Urinary bladder (tissue), 4 donors: ENCODE measurements around the gene SEC14L2. TPM values are rescaled to one million over a fixed set of nuclear protein-coding genes. Genes with fewer than 3 reads are reported as not detected.
A peak's percentile ranks its signal among the peaks of the same experiment; 100 is the strongest.
"Not testable (repeated sequence)": the region's sequence is repeated elsewhere in the genome, so short reads cannot be mapped to it uniquely, and the experiment has no call there.

Experiments used
- DNase-seq: peaks from one replicate; pipeline ENCODE4 v3.0.0-alpha.2; 2015; ENCODE audit errors: extremely low spot score
- H3K27ac ChIP-seq: one replicate; pipeline ENCODE4 v1.5.1; 2013; ENCODE audit warnings: low read depth, mild to moderate bottlenecking, moderate library complexity
- H3K36me3 ChIP-seq: one replicate; pipeline ENCODE4 v1.6.1; 2013; ENCODE audit warnings: mild to moderate bottlenecking, moderate library complexity; ENCODE audit not compliant: insufficient read depth
- H3K4me1 ChIP-seq: one replicate; pipeline ENCODE4 v1.6.1; 2013; ENCODE audit warnings: mild to moderate bottlenecking, moderate library complexity; ENCODE audit not compliant: insufficient read depth
- H3K4me3 ChIP-seq: one replicate; pipeline ENCODE4 v1.5.1; 2013; ENCODE audit warnings: low read depth, low read length
- WGBS: extraction: QIAGEN DNeasy Blood & Tissue Kit; methylation state at CpG from one replicate; pipeline ENCODE4 v1.1.7; 2013; 5-methylcytosine and 5-hydroxymethylcytosine counted together
- polyA plus RNA-seq: library from polyadenylated mRNA; stranded (reverse); fragments of 200-250 nt; gene quantifications from one replicate; pipeline ENCODE4 v1.2.3, GENCODE V29; 2013
- total RNA-seq: library from RNA; depleted of rRNA; stranded (reverse); fragments of >200 nt; gene quantifications from one replicate; pipeline ENCODE4 v1.2.3, GENCODE V29; 2014
- donor health status: healthy with polysubstance abuse.
- donor health status: healthy.

Gene SEC14L2
- total and polyA plus RNA-seq, 2 donors: 6.2 to 11.0 TPM

- DNase-seq: peak; percentile 32
- peak within 1 kb of the TSS; percentile 79 for H3K27ac ChIP-seq
- WGBS: 1% methylated on average over 95 of the region's 95 CpGs
- H3K4me1 ChIP-seq: no peaks in the 10 kb centered on the region
- H3K36me3 ChIP-seq: no peaks in the 10 kb centered on the region
- H3K4me3 ChIP-seq: peak within 1 kb of the TSS; percentile 74
These were observed 9.6 kb upstream of the SEC14L2 start, which contains the start of gene RNF215 for GRCh38 chr22:30386960-30387827. Gene RNF215, minus strand, starts transcription at chr22:30387411. Its CDS starts 98 bp downstream, at chr22:30387313.

- 70% methylated on average over 5 of the region's 5 CpGs for WGBS
- Histone ChIP-seq H3K27ac (no peak overlapping the region), H3K4me1 (no peaks in the 10 kb centered on the region), H3K4me3 (no peak overlapping the region), H3K36me3 (no peaks in the 10 kb centered on the region)
- DNase-seq: no peak
These were observed 5.7 kb upstream of the SEC14L2 start for GRCh38 chr22:30390974-30391691.

DNA sequence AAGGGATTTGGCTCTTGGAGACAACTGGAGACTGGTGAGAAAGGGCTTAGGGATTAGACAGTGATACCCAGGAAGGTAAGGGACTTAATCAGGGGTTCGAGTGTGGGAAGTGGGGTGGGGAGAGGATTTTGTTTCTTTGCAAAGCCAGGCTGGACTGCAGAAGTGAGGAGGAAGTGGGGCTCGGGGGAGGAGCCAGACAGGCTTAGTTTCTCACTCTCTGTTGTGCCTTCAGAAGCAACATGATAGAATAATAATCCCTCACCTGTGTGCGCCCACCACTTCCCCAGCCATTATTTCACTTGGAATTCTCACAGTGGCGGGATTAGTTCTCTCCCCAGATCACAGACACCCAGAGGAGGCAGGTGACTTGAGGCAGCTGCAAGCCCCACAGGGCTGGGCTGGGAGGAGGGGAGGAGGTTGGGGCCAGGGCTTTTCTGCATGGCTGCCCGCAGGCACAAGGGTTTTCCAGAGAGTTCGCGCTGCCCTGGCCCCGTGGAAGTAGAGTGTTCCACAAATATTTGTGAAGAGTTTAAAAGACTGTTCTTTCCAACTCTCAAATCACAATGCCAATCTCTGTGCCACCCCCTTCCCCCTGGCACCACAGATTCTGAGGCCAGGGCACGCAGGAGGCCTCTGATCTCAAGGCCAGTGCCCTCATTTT is 4.0 kb upstream of the SEC14L2 start:
- no peak overlapping the region for H3K27ac ChIP-seq
- no peak for DNase-seq

DNA sequence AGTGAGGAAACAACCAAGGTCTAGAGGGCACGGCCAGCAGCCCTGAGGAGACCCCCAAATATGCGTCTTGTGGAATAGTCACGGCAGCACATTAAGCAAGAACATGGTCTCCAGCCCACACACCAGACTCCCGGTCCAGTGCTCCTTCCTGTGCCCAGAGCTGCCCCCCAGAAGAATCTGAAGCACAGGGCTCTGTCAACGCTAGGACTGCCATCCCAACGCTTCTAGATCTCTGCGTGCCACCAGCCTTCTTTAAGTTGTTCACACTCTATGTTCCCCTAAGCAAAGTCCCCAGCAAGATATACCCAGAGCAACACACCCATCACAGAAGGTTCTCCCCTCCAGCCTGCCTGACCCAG is 3.5 kb upstream of the SEC14L2 start:
- H3K27ac ChIP-seq: no peak overlapping the region

More for the DNA sequence above, 4.0 kb upstream of the SEC14L2 start:
- 57% methylated on average over 9 of the region's 9 CpGs for WGBS
- no peak overlapping the region for H3K4me3 ChIP-seq
- no peaks in the 10 kb centered on the region for H3K36me3 ChIP-seq
- no peaks in the 10 kb centered on the region for H3K4me1 ChIP-seq

DNA sequence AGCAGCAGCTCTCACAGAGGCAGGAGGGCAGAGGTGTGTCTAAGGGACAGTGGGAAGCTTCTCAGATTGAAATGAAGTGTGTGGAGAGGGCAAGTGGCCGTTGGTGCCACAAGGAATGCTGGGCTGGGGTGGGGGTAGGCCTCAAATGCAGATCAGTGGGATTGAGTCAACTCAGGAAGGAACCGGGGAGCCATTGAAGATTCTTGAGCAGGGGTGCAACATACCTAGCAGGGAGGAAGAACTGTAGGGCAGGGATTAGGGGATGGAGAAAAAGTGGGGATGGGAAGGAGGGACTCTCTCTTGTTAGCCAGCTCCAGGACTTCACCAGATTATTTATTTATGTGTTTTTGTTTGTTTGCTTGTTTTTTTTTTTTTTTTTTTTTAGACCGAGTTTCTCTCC is 2.9 kb upstream of the SEC14L2 start:
- H3K27ac ChIP-seq: no peak overlapping the region
- no peaks in the 10 kb centered on the region for H3K36me3 ChIP-seq
- H3K4me1 ChIP-seq: no peaks in the 10 kb centered on the region
- H3K4me3 ChIP-seq: no peak overlapping the region
- 74% methylated on average over 3 of the region's 3 CpGs for WGBS
- no peak for DNase-seq

More for the DNA sequence above, 3.5 kb upstream of the SEC14L2 start:
- no peak for DNase-seq
- Histone ChIP-seq H3K36me3 (no peaks in the 10 kb centered on the region), H3K4me1 (no peaks in the 10 kb centered on the region), H3K4me3 (no peak overlapping the region)
- WGBS: 77% methylated on average over 7 of the region's 7 CpGs

DNA sequence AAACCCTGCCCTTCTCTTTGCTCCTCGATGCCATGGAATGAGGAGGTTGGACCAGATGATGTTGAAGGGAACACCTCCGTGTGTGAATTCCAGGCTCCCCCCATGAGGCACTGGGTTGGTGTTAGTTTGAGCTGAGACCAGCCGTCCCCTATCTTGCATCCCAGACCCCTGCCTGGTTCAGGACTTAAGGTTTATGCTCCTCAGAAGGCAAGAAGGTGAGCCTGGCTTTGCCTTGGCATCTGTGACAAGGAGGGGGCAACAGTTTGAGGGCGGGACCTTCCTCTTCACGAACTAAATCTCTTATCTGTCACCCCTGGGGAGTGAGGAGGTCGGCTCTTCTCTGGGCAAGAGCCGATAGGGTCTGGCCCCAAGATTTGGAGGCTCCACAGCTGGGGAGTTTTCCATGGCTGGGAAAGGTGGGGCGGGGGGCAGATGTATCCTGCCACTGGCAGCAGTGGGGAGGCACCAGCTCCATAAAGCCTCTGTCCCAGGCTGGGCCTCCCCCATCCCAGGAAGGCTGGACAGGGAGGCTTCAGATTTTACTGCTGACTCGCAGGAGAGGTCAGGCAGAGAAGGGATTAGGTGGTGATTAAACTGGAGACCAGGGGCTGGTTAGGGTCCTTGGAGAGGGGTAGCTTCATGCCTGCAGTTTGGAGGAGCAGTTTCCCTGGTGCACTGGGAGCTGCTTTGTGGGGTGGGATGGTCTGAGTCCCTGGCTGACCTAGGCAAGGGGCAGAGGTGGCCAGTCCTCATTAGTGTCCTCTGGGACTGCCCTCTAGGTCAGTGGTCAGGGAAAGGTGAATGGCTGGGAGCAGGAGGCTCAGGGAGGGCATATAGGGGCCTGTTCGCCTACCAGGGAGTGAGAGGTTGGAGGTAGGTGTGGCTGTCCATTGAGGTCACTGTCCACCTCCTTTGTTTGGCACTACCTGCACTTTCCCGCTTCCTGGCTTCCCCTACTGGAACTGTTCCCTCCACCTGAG is 1.1 kb downstream of the SEC14L2 start:
- peak overlapping the region; percentile 60 for H3K4me3 ChIP-seq
- 25% methylated on average over 11 of the region's 11 CpGs for WGBS
- H3K4me1 ChIP-seq: no peaks in the 10 kb centered on the region
- H3K27ac ChIP-seq: no peak overlapping the region
- H3K36me3 ChIP-seq: no peaks in the 10 kb centered on the region
- no peak for DNase-seq

GRCh38 chr22:30398685-30399680 is 2.2 kb downstream of the SEC14L2 start:
- DNase-seq: no peak
- Histone ChIP-seq H3K36me3 (no peaks in the 10 kb centered on the region), H3K4me1 (no peaks in the 10 kb centered on the region), H3K27ac (no peak overlapping the region), H3K4me3 (no peak overlapping the region)
- 56% methylated on average over 25 of the region's 25 CpGs for WGBS

DNA sequence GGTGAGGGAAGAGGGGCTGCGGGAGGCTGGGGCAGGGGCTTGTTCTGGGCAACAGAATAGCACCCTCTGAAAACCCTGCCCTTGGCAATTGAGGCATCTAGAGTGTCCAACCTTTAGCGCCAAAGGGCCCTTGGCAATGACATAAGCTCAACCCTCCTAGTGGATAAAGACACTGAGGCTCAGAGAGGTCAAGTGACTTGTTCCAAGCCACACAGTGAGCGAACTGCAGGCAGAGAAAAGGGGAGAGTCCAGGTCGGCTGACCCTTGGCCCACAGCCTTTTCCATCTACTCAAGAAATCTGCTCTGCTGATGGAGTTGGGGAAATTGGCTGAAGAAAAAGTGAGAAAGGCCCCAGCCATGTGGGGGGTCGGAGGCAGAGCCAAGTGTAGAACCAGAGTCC is 2.9 kb downstream of the SEC14L2 start:
- WGBS: 88% methylated on average over 5 of the region's 5 CpGs
- no peak overlapping the region for H3K4me3 ChIP-seq
- no peaks in the 10 kb centered on the region for H3K36me3 ChIP-seq
- DNase-seq: no peak
- H3K4me1 ChIP-seq: no peaks in the 10 kb centered on the region
- H3K27ac ChIP-seq: no peak overlapping the region

DNA sequence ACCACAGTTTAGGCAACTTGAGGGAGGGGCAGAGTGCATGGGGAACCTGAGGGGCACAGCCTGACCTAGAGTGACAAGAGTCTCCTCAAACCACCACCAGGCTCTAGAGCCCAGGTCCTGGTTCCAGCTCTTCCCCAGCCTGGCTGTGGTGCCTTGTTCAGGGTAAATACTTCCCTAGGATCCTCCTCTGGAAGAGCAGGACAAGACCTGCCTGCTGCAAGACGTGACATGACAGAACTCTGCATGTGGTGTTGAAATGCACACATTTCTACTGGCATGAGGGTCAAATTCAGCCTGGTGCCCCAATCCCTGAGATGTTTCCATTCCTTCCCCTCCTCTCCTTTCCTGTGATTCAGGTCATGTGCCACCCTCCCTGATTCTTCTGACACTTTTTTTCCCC is 3.3 kb downstream of the SEC14L2 start:
- Histone ChIP-seq H3K36me3 (no peaks in the 10 kb centered on the region), H3K4me1 (no peaks in the 10 kb centered on the region), H3K27ac (no peak overlapping the region), H3K4me3 (no peak overlapping the region)
- no peak for DNase-seq
- 84% methylated on average over 1 of the region's 1 CpG for WGBS

GRCh38 chr22:30401024-30401423 is 4.2 kb downstream of the SEC14L2 start:
- H3K4me1 ChIP-seq, H3K27ac ChIP-seq, H3K4me3 ChIP-seq, H3K36me3 ChIP-seq, DNase-seq: not testable (repeated sequence)
- WGBS: over 99% methylated on average over 3 of the region's 3 CpGs

DNA sequence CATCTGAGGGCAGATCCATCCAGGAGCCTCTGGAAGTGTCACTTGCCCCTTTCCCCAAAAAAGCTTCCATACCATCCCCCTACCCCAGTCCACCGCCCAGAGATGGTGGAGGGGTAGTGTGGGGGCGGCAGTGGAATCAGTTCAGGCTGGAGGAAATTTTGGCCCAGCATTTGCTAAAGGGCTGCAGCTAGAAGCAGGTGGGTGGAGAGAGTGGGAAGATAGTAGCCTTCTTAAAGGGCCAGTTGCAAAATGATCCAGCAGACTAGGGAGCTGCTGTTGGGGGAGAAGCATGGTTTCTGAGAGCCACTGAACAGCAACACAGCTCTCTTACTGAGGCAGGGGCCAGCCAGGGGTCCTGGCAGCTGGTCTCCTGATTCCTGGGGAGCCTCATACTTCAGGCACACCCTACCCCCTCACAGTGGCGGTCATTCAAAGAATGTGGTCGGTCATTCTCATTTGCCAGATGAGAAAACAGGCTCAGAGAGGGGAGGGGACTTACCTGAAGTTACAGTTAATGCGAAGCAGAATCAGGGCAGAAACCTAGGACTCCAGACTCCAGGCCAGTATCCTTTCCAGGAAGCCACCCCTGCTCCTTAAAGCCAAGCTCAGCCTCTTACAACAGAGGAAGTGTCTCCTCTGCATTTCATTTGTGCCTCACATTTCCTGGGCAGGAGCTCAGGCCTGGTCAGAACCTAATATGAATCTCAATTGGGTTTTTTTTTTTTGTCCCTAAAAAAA is 5.4 kb downstream of the SEC14L2 start:
- no peak for DNase-seq
- H3K27ac ChIP-seq: no peak overlapping the region
- H3K4me3 ChIP-seq: no peak overlapping the region
- H3K36me3 ChIP-seq: no peaks in the 10 kb centered on the region
- 64% methylated on average over 5 of the region's 5 CpGs for WGBS
- no peaks in the 10 kb centered on the region for H3K4me1 ChIP-seq
